ENCODE measurements around the gene UGT8. TPM values are rescaled to one million over a fixed set of nuclear protein-coding genes. Genes with fewer than 3 reads are reported as not detected.
"Not testable (repeated sequence)": the region's sequence is repeated elsewhere in the genome, so short reads cannot be mapped to it uniquely, and the experiment has no call there.

Gene UGT8
- total RNA-seq, 3 donors from 2014 or later: 0.16 to 14.9 (median 3.9) TPM

DNA sequence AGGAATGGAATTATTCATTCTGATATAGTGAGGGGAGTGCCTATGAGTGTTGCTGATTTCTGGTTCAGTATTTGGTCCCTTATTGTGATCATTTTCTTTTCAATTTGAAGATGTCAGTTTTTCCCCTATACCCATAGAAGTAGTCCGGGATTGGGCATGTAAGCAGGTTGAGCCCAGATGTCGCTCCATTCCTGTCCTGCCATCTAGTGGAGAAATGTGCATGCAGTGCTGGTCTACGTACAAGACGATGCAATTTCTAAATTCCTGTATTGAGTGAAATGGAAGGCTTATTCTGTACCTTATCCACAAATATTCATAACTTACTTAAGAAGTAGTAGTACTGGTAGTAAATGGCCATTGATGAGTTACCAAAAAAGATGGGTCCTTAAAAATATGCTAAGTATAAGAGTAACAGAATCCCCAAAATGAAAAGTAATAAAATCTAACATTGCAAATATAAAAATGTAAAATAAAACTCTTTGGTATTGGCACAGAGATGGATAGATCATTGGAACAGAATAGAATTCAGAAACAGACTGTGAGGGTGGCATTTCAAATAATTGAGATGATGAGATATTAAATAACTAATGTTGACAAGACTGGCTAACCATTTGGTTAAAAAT, 60.9 kb downstream of the UGT8 start:
- H3K27ac ChIP-seq: no peak overlapping the region
- DNase-seq (ENCODE audit: low spot score in 2 of 2): peak; percentile 47 to 52
- no peaks in the 10 kb centered on the region for H3K4me1 ChIP-seq
- intact Hi-C loops (cut with DNase I; ENCODE audit: low total_unique reads): no loop called here
- no peak overlapping the region for H3K4me3 ChIP-seq
- no peaks in the 10 kb centered on the region for H3K27me3 ChIP-seq
- no peaks in the 10 kb centered on the region for H3K9me3 ChIP-seq
- H3K36me3 ChIP-seq: no peaks in the 10 kb centered on the region
- TF ChIP-seq POLR2AphosphoS5 (IDR thresholded peaks at IDR 0.05) (no peak), CTCF (IDR thresholded peaks at IDR 0.05) (peak; percentile 29 to 54 (median 52))

DNA sequence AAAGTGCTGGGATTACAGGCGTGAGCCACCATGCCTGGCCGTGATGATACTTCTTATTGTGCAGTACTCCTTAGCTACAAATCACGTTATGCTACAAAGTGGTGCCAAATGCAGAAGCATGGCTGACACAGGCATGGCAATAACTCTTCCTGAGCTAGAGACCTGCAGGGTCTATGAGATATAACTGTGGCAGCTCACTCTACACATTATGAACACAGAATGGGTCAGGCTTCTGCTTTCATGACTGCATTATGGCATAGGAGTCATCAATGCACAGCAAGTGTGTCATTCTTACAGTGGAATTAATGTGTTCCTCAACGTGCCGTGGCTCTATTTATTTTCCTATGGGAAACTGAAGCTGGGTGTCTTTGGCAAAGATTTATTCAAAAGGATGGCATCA, 64.5 kb downstream of the UGT8 start:
- no peak for TF ChIP-seq POLR2A (IDR thresholded peaks at IDR 0.05)
- no peak for TF ChIP-seq CTCF (IDR thresholded peaks at IDR 0.05)
- no peak for TF ChIP-seq POLR2AphosphoS5 (IDR thresholded peaks at IDR 0.05)

DNA sequence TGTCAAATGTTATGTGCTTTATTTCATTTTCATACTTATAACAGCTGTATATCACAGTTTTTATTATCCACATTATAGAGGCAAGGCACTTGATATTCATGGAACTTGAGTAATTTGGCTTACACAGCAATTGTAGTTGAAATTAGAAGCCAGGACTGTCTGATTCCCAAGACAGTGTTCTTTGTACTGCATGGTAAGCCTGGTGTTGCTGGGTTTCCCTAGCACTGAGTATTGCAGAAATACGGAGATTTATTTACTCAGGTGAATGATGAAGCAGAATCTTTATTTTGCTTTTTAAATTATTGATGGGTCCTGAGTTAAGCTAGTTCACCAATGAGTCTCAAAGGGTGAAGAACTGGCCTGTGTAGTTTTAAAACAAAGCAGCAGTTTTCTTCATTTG, 70.0 kb downstream of the UGT8 start:
- TF ChIP-seq POLR2AphosphoS5 (IDR thresholded peaks at IDR 0.05) (no peak), POLR2A (IDR thresholded peaks at IDR 0.05) (no peak), CTCF (IDR thresholded peaks at IDR 0.05) (no peak)
- Histone ChIP-seq H3K4me3 (no peak overlapping the region), H3K9me3 (no peaks in the 10 kb centered on the region), H3K4me1 (no peaks in the 10 kb centered on the region), H3K27me3 (no peaks in the 10 kb centered on the region), H3K36me3 (no peaks in the 10 kb centered on the region), H3K27ac (no peak overlapping the region)
- DNase-seq (ENCODE audit: low spot score in 2 of 2): no peak
- intact Hi-C loops (cut with DNase I; ENCODE audit: low total_unique reads): no loop called here

More for the DNA sequence above, 64.5 kb downstream of the UGT8 start:
- no peaks in the 10 kb centered on the region for H3K9me3 ChIP-seq
- no peaks in the 10 kb centered on the region for H3K4me1 ChIP-seq
- no peaks in the 10 kb centered on the region for H3K36me3 ChIP-seq
- DNase-seq (ENCODE audit: low spot score in 2 of 2): no peak
- no peak overlapping the region for H3K27ac ChIP-seq
- H3K27me3 ChIP-seq: no peaks in the 10 kb centered on the region
- no peak overlapping the region for H3K4me3 ChIP-seq
- intact Hi-C loops (cut with DNase I; ENCODE audit: low total_unique reads): no loop called here

DNA sequence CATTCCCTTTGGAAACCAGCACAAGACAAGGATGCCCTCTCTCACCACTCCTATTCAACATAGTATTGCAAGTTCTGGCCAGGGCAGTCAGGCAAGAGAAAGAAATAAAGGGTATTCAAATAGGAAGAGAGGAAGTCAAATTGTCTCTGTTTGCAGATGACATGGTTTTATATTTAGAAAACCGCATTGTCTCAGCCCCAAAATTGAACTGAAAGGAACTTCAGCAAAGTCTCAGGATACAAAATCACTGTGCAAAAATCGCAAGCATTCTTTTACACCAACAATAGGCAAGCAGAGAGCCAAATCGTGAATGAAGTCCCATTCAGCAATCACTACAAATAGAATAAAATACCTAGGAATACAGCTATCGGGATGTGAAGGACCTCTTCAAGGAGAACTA, 72.1 kb downstream of the UGT8 start:
- intact Hi-C loops (cut with DNase I; ENCODE audit: low total_unique reads); H3K27me3 ChIP-seq; H3K9me3 ChIP-seq: not testable (repeated sequence)

GRCh38 chr4:114673306-114673705, 74.7 kb downstream of the UGT8 start:
- DNase-seq (ENCODE audit: low spot score in 2 of 2): no peak
- intact Hi-C loops (cut with DNase I; ENCODE audit: low total_unique reads): no loop called here
- H3K4me3 ChIP-seq: no peak overlapping the region
- no peaks in the 10 kb centered on the region for H3K9me3 ChIP-seq
- no peak overlapping the region for H3K27ac ChIP-seq
- H3K27me3 ChIP-seq: no peaks in the 10 kb centered on the region
- no peaks in the 10 kb centered on the region for H3K36me3 ChIP-seq
- H3K4me1 ChIP-seq: no peaks in the 10 kb centered on the region
- TF ChIP-seq CTCF (IDR thresholded peaks at IDR 0.05) (no peak), POLR2A (IDR thresholded peaks at IDR 0.05) (no peak), POLR2AphosphoS5 (IDR thresholded peaks at IDR 0.05) (no peak)

More for the DNA sequence above, 72.1 kb downstream of the UGT8 start:
- H3K27ac ChIP-seq; H3K36me3 ChIP-seq; H3K4me3 ChIP-seq; DNase-seq (ENCODE audit: low spot score in 2 of 2); H3K4me1 ChIP-seq: not testable (repeated sequence)

DNA sequence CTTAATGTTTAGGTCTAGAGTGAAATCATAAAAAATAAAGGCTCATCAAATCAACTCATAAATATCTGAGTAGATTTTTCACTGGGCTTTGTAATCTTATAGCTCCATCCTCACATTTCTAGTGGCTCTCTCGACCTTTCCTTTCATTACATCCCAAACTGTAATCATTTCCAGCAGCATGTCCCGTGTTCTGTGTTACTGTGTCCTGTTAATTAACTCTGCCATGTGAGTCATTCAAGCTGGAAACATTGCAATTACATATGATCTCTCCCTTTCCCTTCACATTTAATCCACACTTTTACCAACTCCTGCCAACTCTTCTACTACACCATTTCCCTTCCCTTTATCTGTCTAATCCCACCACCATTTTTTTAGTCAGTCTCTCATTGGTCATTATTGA, 75.5 kb downstream of the UGT8 start:
- no peak overlapping the region for H3K27ac ChIP-seq
- H3K27me3 ChIP-seq: no peaks in the 10 kb centered on the region
- no peak overlapping the region for H3K4me3 ChIP-seq
- no peak for DNase-seq (ENCODE audit: low spot score in 2 of 2)
- H3K4me1 ChIP-seq: no peaks in the 10 kb centered on the region
- H3K36me3 ChIP-seq: no peaks in the 10 kb centered on the region
- TF ChIP-seq POLR2AphosphoS5 (IDR thresholded peaks at IDR 0.05) (no peak), CTCF (IDR thresholded peaks at IDR 0.05) (no peak), POLR2A (IDR thresholded peaks at IDR 0.05) (no peak)
- H3K9me3 ChIP-seq: no peaks in the 10 kb centered on the region
- intact Hi-C loops (cut with DNase I; ENCODE audit: low total_unique reads): no loop called here
